CD4-positive, alpha-beta T cell (primary cell): ENCODE results near the gene PSENEN. TPM values are rescaled to one million over a fixed set of nuclear protein-coding genes. Genes with fewer than 3 reads are reported as not detected.

Experiments used
- ATAC-seq: fragments of 200-7000 bp; cut with Tn5 transposase; one replicate; pipeline ENCODE4 v1.10.0; 2022; ENCODE audit warnings: mild to moderate bottlenecking; ENCODE audit not compliant: poor library complexity
- CTCF ChIA-PET: fragments of 350-600 bp; sonication (Branson Sonifier 250); formaldehyde crosslinking; loops from one replicate; lab custom pipeline; 2021; ENCODE audit warnings: antibody characterized with exemption, inconsistent platforms; lab: Charles Lee
- POLR2A ChIA-PET: fragments of 350-600 bp; sonication (Branson Sonifier 250); formaldehyde crosslinking; loops from one replicate; lab custom pipeline; 2021; ENCODE audit warnings: antibody characterized with exemption, inconsistent platforms; lab: Charles Lee
- DNase-seq, 14 experiments: peaks; one replicate each; pipeline ENCODE4 v3.0.0-alpha.2; 2013 to 2020; ENCODE audit warnings: mixed read lengths in 2 of 14
- H3K27ac ChIP-seq, 2 donors: one replicate each; pipeline versions ENCODE4 v1.5.1 to v1.7.0; 2013; ENCODE audit warnings: low read length in 2 of 2, low read depth in 1 of 2, mild to moderate bottlenecking in 1 of 2
- H3K27me3 ChIP-seq, 2 experiments: 1 replicate in 1 of 2; 2 replicates in 1 of 2; pipeline versions ENCODE4 v1.6.1 to v1.7.0; 2013; ENCODE audit warnings: low read length in 2 of 2, control low read depth in 1 of 2, mild to moderate bottlenecking in 1 of 2, moderate library complexity in 1 of 2; ENCODE audit not compliant: insufficient read depth in 2 of 2, control insufficient read depth in 1 of 2
- H3K36me3 ChIP-seq: one replicate; pipeline ENCODE4 v1.6.1; 2013; ENCODE audit warnings: low read length, control low read depth; ENCODE audit not compliant: insufficient read depth
- H3K4me1 ChIP-seq: one replicate; pipeline ENCODE4 v1.6.1; 2013; ENCODE audit warnings: low read length, control low read depth; ENCODE audit not compliant: insufficient read depth
- H3K4me3 ChIP-seq: one replicate; pipeline ENCODE4 v1.5.1; 2013; ENCODE audit warnings: mild to moderate bottlenecking, low read length, moderate library complexity
- H3K9me3 ChIP-seq, 2 experiments: 1 replicate in 1 of 2; 2 replicates in 1 of 2; pipeline versions ENCODE4 v1.6.1 to v1.7.0; 2013; ENCODE audit warnings: low read length in 2 of 2, mild to moderate bottlenecking in 2 of 2, control low read depth in 1 of 2, moderate library complexity in 1 of 2; ENCODE audit not compliant: control insufficient read depth in 1 of 2, insufficient read depth in 1 of 2
- H3K27ac Mint-ChIP-seq: one replicate; pipeline ENCODE4 v1.8.0; 2020; ENCODE audit warnings: mixed read lengths
- H3K27me3 Mint-ChIP-seq: one replicate; pipeline ENCODE4 v1.8.0; 2021; ENCODE audit warnings: mixed read lengths
- H3K36me3 Mint-ChIP-seq: one replicate; pipeline ENCODE4 v1.8.0; 2021; ENCODE audit warnings: low read depth, mixed read lengths
- H3K4me1 Mint-ChIP-seq: one replicate; pipeline ENCODE4 v1.8.0; 2021; ENCODE audit warnings: low read depth, mixed read lengths
- H3K4me3 Mint-ChIP-seq: one replicate; pipeline ENCODE4 v1.8.0; 2020; ENCODE audit warnings: mild to moderate bottlenecking, mixed read lengths
- H3K9me3 Mint-ChIP-seq: one replicate; pipeline ENCODE4 v1.8.0; 2020; ENCODE audit warnings: mixed read lengths
- CTCF ChIP-seq: fragments of 200-600 bp; IDR thresholded peaks from one replicate; pipeline ENCODE4 v1.8.0; 2022; ENCODE audit warnings: antibody characterized with exemption, mild to moderate bottlenecking
- intact Hi-C, 2 experiments: fragments of 100-400 bp; cut with DNase I in 1 of 2; cut with micrococcal nuclease in 1 of 2; formaldehyde crosslinking; loops; one replicate each; pipeline versions ENCODE4 v1.15.1 to v1.9.0; 2023 to 2025; cut with DNase I, micrococcal nuclease
- total RNA-seq, 174 experiments: library from RNA in 2 of 174; stranded (reverse) in 2 of 174; gene quantifications; one replicate each; pipeline ENCODE4 v1.2.3 and lab custom pipeline; 2021 to 2026

The PSENEN gene
- total RNA-seq, 2 experiments from 2014 or later = 7.3 to 9.4 TPM

- peaks cover 6% of the 10 kb centered on the region for H3K36me3 ChIP-seq
- no peaks in the 10 kb centered on the region for H3K4me1 ChIP-seq
- no peak overlapping the region for H3K4me3 ChIP-seq
- H3K9me3 ChIP-seq = no peaks in the 10 kb centered on the region
- Mint-ChIP-seq H3K36me3 (peaks cover 7% of the 10 kb centered on the region), H3K27me3 (no peaks in the 10 kb centered on the region), H3K27ac (no peak overlapping the region), H3K9me3 (no peaks in the 10 kb centered on the region), H3K4me1 (no peaks in the 10 kb centered on the region), H3K4me3 (no peak overlapping the region)
- ATAC-seq = no peak
- no peaks in the 10 kb centered on the region for H3K27me3 ChIP-seq
- CTCF ChIA-PET = no interaction called here
- no peak for DNase-seq
- POLR2A ChIA-PET = no interaction called here
- no peak overlapping the region for H3K27ac ChIP-seq
- intact Hi-C loops = no loop called here
- no peak for TF ChIP-seq CTCF
These were observed 41.9 kb downstream of the PSENEN start for GRCh38 chr19:35787227-35787799.

GRCh38 chr19:35788205-35788960 lies 42.9 kb downstream of the PSENEN start:
- peaks cover 3% of the 10 kb centered on the region for H3K36me3 ChIP-seq
- no peaks in the 10 kb centered on the region for H3K9me3 Mint-ChIP-seq

More at GRCh38 chr19:35788205-35788960, 42.9 kb downstream of the PSENEN start:
- H3K27ac Mint-ChIP-seq = no peak overlapping the region
- CTCF ChIA-PET = interaction anchor here (0.6 kb wide), 1 partner anchor 93 kb away, joined by 4 read pairs; no protein-coding TSS in a partner anchor
- DNase-seq (peak in 1 of 14 experiments; percentile 12), ATAC-seq (no peak)
- Histone ChIP-seq H3K9me3 (no peaks in the 10 kb centered on the region), H3K27me3 (no peaks in the 10 kb centered on the region), H3K27ac (no peak overlapping the region), H3K4me3 (no peak overlapping the region), H3K4me1 (no peaks in the 10 kb centered on the region)
- peaks cover under 1% of the 10 kb centered on the region for H3K36me3 Mint-ChIP-seq
- H3K4me3 Mint-ChIP-seq = no peak overlapping the region
- POLR2A ChIA-PET = no interaction called here
- intact Hi-C loops = no loop called here
- H3K4me1 Mint-ChIP-seq = no peaks in the 10 kb centered on the region
- H3K27me3 Mint-ChIP-seq = no peaks in the 10 kb centered on the region
- no peak for TF ChIP-seq CTCF
